Esophagus squamous epithelium (tissue), 5 donors: Measurements from ENCODE around the gene NCOA1. TPM values are rescaled to one million over a fixed set of nuclear protein-coding genes. Genes with fewer than 3 reads are reported as not detected.
A peak's percentile ranks its signal among the peaks of the same experiment; 100 is the strongest.

ENCODE experiments used
- DNase-seq: peaks from one replicate; lab custom pipeline; 2025; lab: John Stamatoyannopoulos, UW
- H3K27ac ChIP-seq, 4 donors: fragments of 200-600 bp; sonication (generic); one replicate each; pipeline ENCODE4 v1.5.1; 2016 to 2019; ENCODE audit warnings: mild to moderate bottlenecking in 1 of 4
- H3K27me3 ChIP-seq, 4 donors: fragments of 200-600 bp; sonication (generic); 1 replicate in 3 of 4; 2 replicates in 1 of 4; pipeline versions ENCODE4 v1.5.1 to v1.6.0; 2017 to 2021; ENCODE audit warnings: antibody characterized with exemption in 1 of 4
- H3K36me3 ChIP-seq, 3 donors: fragments of 200-600 bp; sonication (generic); one replicate each; pipeline ENCODE4 v1.5.1; 2016 to 2019
- H3K4me1 ChIP-seq, 3 donors: fragments of 200-600 bp; sonication (generic); one replicate each; pipeline ENCODE4 v1.5.1; 2017 to 2019
- H3K4me3 ChIP-seq, 4 donors: fragments of 200-600 bp; sonication (generic); 1 replicate in 3 of 4; 2 replicates in 1 of 4; pipeline ENCODE4 v1.5.1; 2016 to 2019; ENCODE audit warnings: mild to moderate bottlenecking in 2 of 4, moderate library complexity in 1 of 4
- H3K9me3 ChIP-seq, 3 donors: fragments of 200-600 bp; sonication (generic); one replicate each; pipeline ENCODE4 v1.5.1; 2016 to 2019
- POLR2A ChIP-seq, 4 donors: fragments of 450-650 bp; IDR thresholded peaks; one replicate each; pipeline ENCODE4 v1.6.1; 2017; ENCODE audit warnings: antibody characterized with exemption in 4 of 4, mild to moderate bottlenecking in 4 of 4, moderate library complexity in 3 of 4
- WGBS, 2 donors: methylation state at CpG; one replicate each; pipeline ENCODE4 v1.1.5; 2018; 5-methylcytosine and 5-hydroxymethylcytosine counted together
- intact Hi-C: fragments of 100-400 bp; cut with DNase I; formaldehyde crosslinking; loops from one replicate; pipeline ENCODE4 v1.15.0; 2022
- total RNA-seq, 4 donors: library from RNA; depleted of rRNA; stranded (reverse); fragments of >200 nt; gene quantifications; one replicate each; pipeline ENCODE4 v1.1.0, GENCODE V29; 2016
- TF ChIP-seq, protein P1 (sequence below), 6 experiments: fragments of 450-650 bp in 4 of 6; fragments of 200-600 bp in 2 of 6; sonication (generic) in 2 of 6; IDR thresholded peaks; one replicate each; pipeline ENCODE4 v1.5.1; 2016 to 2019; ENCODE audit warnings: antibody characterized with exemption in 6 of 6, mild to moderate bottlenecking in 4 of 6, moderate library complexity in 4 of 6
- donor health status: DM: yes; HTN: yes; CAD: no.

The NCOA1 gene
- total RNA-seq, 4 donors from 2014 or later, result 21.3 to 45.4 (median 32.9) TPM

DNA sequence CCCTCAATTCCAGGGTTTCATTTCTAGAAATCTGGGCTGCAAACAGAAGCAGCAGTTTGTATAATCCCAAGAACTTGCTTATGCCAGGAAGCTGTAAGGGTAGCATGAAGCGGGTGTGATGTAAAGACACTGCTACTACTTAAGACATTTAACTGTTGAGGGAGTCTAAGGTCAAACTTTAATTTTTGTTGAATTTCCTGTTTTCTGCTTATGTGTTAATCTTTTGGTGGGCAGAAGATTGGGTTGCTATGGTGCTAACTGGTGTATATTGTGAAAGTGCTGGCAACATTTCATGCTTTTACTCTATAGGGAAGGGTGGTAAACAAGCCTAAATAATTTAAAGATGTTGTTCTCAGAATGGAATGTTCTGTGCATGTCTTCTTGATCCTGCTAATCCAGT, 2.7 kb downstream of the NCOA1 start:
- Histone ChIP-seq H3K9me3 (no peaks in the 10 kb centered on the region), H3K27me3 (no peaks in the 10 kb centered on the region), H3K4me1 (peaks cover 14 to 71% (median 21%) of the 10 kb centered on the region in 3 donors), H3K36me3 (no peaks in the 10 kb centered on the region), H3K4me3 (peak overlapping the region in 3 of 4 donors; percentile 85 to 96 (median 94)), H3K27ac (peak overlapping the region in 1 of 4 donors; percentile 94)
- no peak for TF ChIP-seq POLR2A (IDR thresholded peaks at IDR 0.05)
- TF ChIP-seq, protein P1, sequence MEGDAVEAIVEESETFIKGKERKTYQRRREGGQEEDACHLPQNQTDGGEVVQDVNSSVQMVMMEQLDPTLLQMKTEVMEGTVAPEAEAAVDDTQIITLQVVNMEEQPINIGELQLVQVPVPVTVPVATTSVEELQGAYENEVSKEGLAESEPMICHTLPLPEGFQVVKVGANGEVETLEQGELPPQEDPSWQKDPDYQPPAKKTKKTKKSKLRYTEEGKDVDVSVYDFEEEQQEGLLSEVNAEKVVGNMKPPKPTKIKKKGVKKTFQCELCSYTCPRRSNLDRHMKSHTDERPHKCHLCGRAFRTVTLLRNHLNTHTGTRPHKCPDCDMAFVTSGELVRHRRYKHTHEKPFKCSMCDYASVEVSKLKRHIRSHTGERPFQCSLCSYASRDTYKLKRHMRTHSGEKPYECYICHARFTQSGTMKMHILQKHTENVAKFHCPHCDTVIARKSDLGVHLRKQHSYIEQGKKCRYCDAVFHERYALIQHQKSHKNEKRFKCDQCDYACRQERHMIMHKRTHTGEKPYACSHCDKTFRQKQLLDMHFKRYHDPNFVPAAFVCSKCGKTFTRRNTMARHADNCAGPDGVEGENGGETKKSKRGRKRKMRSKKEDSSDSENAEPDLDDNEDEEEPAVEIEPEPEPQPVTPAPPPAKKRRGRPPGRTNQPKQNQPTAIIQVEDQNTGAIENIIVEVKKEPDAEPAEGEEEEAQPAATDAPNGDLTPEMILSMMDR (IDR thresholded peaks at IDR 0.05), result no peak
- 60 to 74% methylated on average over 1 of the region's 1 CpG for WGBS, 2 donors
- intact Hi-C loops, result no loop called here
- no peak for DNase-seq

DNA sequence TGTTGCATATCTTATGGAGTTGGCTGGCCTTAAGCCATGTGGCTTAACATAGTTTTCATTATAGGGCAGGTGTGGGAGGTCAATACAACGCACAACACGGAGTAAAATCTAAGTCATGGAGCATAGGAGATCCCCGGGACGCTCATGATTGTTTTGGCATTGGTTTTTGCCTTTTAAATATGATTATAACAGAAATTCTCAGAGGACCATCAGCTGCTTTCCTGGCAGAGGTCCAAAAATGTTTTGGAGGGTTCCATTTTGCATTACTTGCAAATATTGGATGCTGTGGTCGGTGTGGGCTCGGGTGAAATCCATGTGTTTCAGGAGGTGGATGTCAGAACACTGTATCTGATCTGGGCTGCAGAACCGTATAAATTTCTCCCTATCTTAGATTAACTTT, 3.4 kb downstream of the NCOA1 start:
- no peak for DNase-seq
- Histone ChIP-seq H3K27ac (no peak overlapping the region), H3K4me3 (no peak overlapping the region), H3K4me1 (peaks cover 14 to 70% (median 21%) of the 10 kb centered on the region in 3 donors), H3K27me3 (no peaks in the 10 kb centered on the region), H3K9me3 (no peaks in the 10 kb centered on the region), H3K36me3 (no peaks in the 10 kb centered on the region)
- intact Hi-C loops, result no loop called here
- TF ChIP-seq POLR2A (IDR thresholded peaks at IDR 0.05), result no peak
- TF ChIP-seq, protein P1 (IDR thresholded peaks at IDR 0.05), result no peak
- WGBS, 2 donors, result 91 to 92% methylated on average over 7 of the region's 7 CpGs

DNA sequence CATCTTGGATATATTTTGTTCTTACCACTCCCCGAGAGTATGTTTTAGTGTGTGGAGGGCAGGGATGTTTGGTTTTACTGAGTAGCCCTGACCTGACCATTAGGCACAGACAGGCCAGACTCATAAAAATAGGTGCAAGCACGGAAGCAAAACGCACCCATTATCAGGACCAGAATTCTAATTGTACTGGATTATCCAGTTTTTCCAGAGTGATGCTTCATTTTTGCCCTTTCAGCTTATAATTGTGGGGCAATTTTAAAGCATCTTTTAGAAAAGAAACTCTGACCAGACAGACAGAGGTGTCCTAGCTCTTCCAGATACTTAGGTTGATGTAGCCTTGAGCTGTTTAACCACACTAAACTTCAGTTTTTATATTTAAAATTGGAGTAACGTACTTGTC, 4.4 kb downstream of the NCOA1 start:
- TF ChIP-seq POLR2A (IDR thresholded peaks at IDR 0.05), result no peak
- TF ChIP-seq, protein P1 (IDR thresholded peaks at IDR 0.05), result no peak
- Histone ChIP-seq H3K27me3 (no peaks in the 10 kb centered on the region), H3K4me3 (no peak overlapping the region), H3K4me1 (peaks cover 14 to 64% (median 17%) of the 10 kb centered on the region in 3 donors), H3K27ac (no peak overlapping the region), H3K9me3 (no peaks in the 10 kb centered on the region), H3K36me3 (no peaks in the 10 kb centered on the region)
- intact Hi-C loops, result no loop called here
- no peak for DNase-seq
- 78 to 87% methylated on average over 4 of the region's 4 CpGs for WGBS, 2 donors

DNA sequence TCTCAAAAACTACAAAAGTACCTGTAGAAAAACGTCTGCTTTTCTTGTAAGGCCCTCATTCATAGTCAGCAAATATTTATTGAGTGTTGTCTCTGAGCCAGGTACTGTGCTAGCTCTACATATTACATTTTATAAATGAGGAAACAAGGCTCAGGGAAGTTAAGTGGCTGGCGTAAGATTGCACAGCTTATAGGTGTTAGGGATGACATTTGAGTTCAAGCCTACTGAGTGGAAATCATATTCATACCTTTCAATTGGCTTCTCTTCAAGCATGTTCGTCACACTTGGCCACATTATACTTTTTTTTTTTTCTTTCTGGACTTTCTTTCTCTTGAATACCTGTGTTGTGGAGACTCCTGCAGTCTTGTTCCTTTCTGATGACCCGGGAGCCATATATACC, 5.9 kb downstream of the NCOA1 start:
- no peak overlapping the region for H3K27ac ChIP-seq
- no peak overlapping the region for H3K4me3 ChIP-seq
- no peak for DNase-seq
- intact Hi-C loops, result no loop called here
- H3K27me3 ChIP-seq, result no peaks in the 10 kb centered on the region
- TF ChIP-seq POLR2A (IDR thresholded peaks at IDR 0.05), result no peak
- TF ChIP-seq, protein P1 (IDR thresholded peaks at IDR 0.05), result no peak
- WGBS, 2 donors, result 67 to 85% methylated on average over 4 of the region's 4 CpGs
- H3K4me1 ChIP-seq, result peaks cover 14 to 67% (median 16%) of the 10 kb centered on the region in 3 donors
- H3K36me3 ChIP-seq, result no peaks in the 10 kb centered on the region
- no peaks in the 10 kb centered on the region for H3K9me3 ChIP-seq

DNA sequence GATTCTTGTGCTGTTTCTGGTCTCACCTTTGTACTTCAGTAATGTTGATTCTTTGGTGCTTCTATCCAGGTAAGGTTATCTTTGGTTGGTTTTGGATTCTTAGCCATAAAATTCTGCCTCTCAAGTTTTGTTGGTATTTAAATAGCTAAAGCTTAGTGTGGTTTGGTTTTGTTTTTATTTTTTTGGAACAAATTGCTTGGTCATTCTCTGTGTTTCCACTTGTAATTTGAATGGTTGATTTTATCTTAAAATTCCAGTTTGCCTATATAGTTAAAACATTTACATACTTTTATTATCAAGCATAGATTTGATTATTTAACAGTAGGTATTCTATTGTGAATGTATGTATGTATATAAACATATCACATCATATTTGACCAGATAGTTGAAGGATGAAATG, 6.6 kb downstream of the NCOA1 start:
- no peaks in the 10 kb centered on the region for H3K27me3 ChIP-seq
- TF ChIP-seq, protein P1 (IDR thresholded peaks at IDR 0.05), result no peak
- no peak for TF ChIP-seq POLR2A (IDR thresholded peaks at IDR 0.05)
- intact Hi-C loops, result no loop called here
- peaks cover 14 to 68% (median 16%) of the 10 kb centered on the region in 3 donors for H3K4me1 ChIP-seq
- H3K36me3 ChIP-seq, result no peaks in the 10 kb centered on the region
- H3K9me3 ChIP-seq, result no peaks in the 10 kb centered on the region
- H3K4me3 ChIP-seq, result no peak overlapping the region
- H3K27ac ChIP-seq, result no peak overlapping the region
- DNase-seq, result no peak
